KMS-11 (cell line): ENCODE results near the gene LAMA1.

ENCODE experiments used
- H2AFZ ChIP-seq: fragments of 200-600 bp; sonication (generic); 2 replicates; pipeline ENCODE4 v1.6.1; 2016; ENCODE audit warnings: antibody characterized with exemption, mixed run types, low read depth
- H3K27ac ChIP-seq: fragments of 200-600 bp; sonication (generic); 2 replicates; pipeline ENCODE4 v1.6.1; 2016; ENCODE audit warnings: mild to moderate bottlenecking, mixed run types
- H3K27me3 ChIP-seq: fragments of 200-600 bp; sonication (generic); 2 replicates; pipeline ENCODE4 v1.6.1; 2017; ENCODE audit warnings: mild to moderate bottlenecking, low read depth, mixed run types, moderate library complexity; ENCODE audit not compliant: insufficient read depth
- H3K36me3 ChIP-seq: fragments of 200-600 bp; sonication (generic); 2 replicates; pipeline ENCODE4 v1.6.1; 2017; ENCODE audit warnings: mild to moderate bottlenecking, mixed run types; ENCODE audit not compliant: insufficient read depth
- H3K4me1 ChIP-seq: fragments of 200-600 bp; sonication (generic); 2 replicates; pipeline ENCODE4 v1.6.1; 2016; ENCODE audit warnings: mild to moderate bottlenecking, low read depth, mixed run types; ENCODE audit not compliant: poor library complexity, severe bottlenecking
- H3K4me2 ChIP-seq: fragments of 200-600 bp; sonication (generic); 2 replicates; pipeline ENCODE4 v1.7.0; 2016; ENCODE audit warnings: mild to moderate bottlenecking, mixed run types
- H3K4me3 ChIP-seq: fragments of 200-600 bp; sonication (generic); IDR thresholded peaks from 2 replicates; pipeline ENCODE4 v1.6.1; 2017; ENCODE audit warnings: low read depth, low read length, mixed read lengths; ENCODE audit not compliant: insufficient read depth
- H3K79me2 ChIP-seq: fragments of 200-600 bp; sonication (generic); 2 replicates; pipeline ENCODE4 v1.6.1; 2016; ENCODE audit warnings: low read depth, mixed run types; ENCODE audit not compliant: insufficient read depth
- H3K9ac ChIP-seq: fragments of 200-600 bp; sonication (generic); 2 replicates; pipeline ENCODE4 v1.6.1; 2016; ENCODE audit warnings: mild to moderate bottlenecking, mixed run types
- H4K20me1 ChIP-seq: fragments of 200-600 bp; sonication (generic); 2 replicates; pipeline ENCODE4 v1.6.1; 2016; ENCODE audit warnings: mild to moderate bottlenecking, mixed run types; ENCODE audit not compliant: insufficient read depth
- CTCF ChIP-seq: fragments of 200-600 bp; sonication (generic); conservative IDR thresholded peaks from 2 replicates; pipeline ENCODE4 v1.6.1; 2017; ENCODE audit warnings: low read depth, mild to moderate bottlenecking, antibody characterized with exemption, low read length, moderate library complexity, mixed read lengths

Gene LAMA1

GRCh38 chr18:7049951-7050350 lies 67.6 kb downstream of the LAMA1 start:
- Histone ChIP-seq H3K36me3 (no peaks in the 10 kb centered on the region), H3K4me2 (no peak overlapping the region), H3K79me2 (no peaks in the 10 kb centered on the region), H4K20me1 (no peaks in the 10 kb centered on the region), H3K27me3 (no peaks in the 10 kb centered on the region), H3K4me3 (no peak overlapping the region), H3K27ac (no peak overlapping the region), H3K9ac (no peak overlapping the region), H2AFZ (no peak overlapping the region), H3K4me1 (no peaks in the 10 kb centered on the region)
- TF ChIP-seq CTCF = no peak

GRCh38 chr18:7048081-7048480 lies 69.5 kb downstream of the LAMA1 start:
- H3K9ac ChIP-seq = no peak overlapping the region
- no peaks in the 10 kb centered on the region for H3K4me1 ChIP-seq
- no peak for TF ChIP-seq CTCF
- H4K20me1 ChIP-seq = no peaks in the 10 kb centered on the region
- no peak overlapping the region for H3K27ac ChIP-seq
- no peak overlapping the region for H3K4me2 ChIP-seq
- no peak overlapping the region for H3K4me3 ChIP-seq
- H2AFZ ChIP-seq = no peak overlapping the region
- no peaks in the 10 kb centered on the region for H3K36me3 ChIP-seq
- no peaks in the 10 kb centered on the region for H3K27me3 ChIP-seq
- no peaks in the 10 kb centered on the region for H3K79me2 ChIP-seq

- H3K4me2 ChIP-seq = no peak overlapping the region
- no peak overlapping the region for H3K27ac ChIP-seq
- no peaks in the 10 kb centered on the region for H4K20me1 ChIP-seq
- H3K36me3 ChIP-seq = no peaks in the 10 kb centered on the region
- H2AFZ ChIP-seq = no peak overlapping the region
- TF ChIP-seq CTCF = no peak
- no peaks in the 10 kb centered on the region for H3K27me3 ChIP-seq
- H3K4me3 ChIP-seq = no peak overlapping the region
- H3K4me1 ChIP-seq = no peaks in the 10 kb centered on the region
- no peaks in the 10 kb centered on the region for H3K79me2 ChIP-seq
- no peak overlapping the region for H3K9ac ChIP-seq
These were observed 70.3 kb downstream of the LAMA1 start for GRCh38 chr18:7047336-7047735.

- Histone ChIP-seq H3K79me2 (no peaks in the 10 kb centered on the region), H3K27ac (no peak overlapping the region), H3K36me3 (no peaks in the 10 kb centered on the region), H3K27me3 (no peaks in the 10 kb centered on the region), H3K9ac (no peak overlapping the region), H2AFZ (no peak overlapping the region), H4K20me1 (no peaks in the 10 kb centered on the region), H3K4me2 (no peak overlapping the region), H3K4me1 (no peaks in the 10 kb centered on the region), H3K4me3 (no peak overlapping the region)
- TF ChIP-seq CTCF = peak; percentile 42; the same call in 1 of the 2 replicates
These were observed 79.2 kb downstream of the LAMA1 start for GRCh38 chr18:7038330-7038851.
